Thoracic aorta endothelial cell (primary cell): ENCODE results near the gene DGKB. TPM values are rescaled to one million over a fixed set of nuclear protein-coding genes. Genes with fewer than 3 reads are reported as not detected.

Source experiments
- total RNA-seq: library from RNA; depleted of rRNA; stranded (reverse); fragments of >200 nt; gene quantifications from 2 replicates; pipeline ENCODE4 v1.2.3, GENCODE V29; 2012

Gene DGKB
- not detected in 2 replicates for total RNA-seq

DNA sequence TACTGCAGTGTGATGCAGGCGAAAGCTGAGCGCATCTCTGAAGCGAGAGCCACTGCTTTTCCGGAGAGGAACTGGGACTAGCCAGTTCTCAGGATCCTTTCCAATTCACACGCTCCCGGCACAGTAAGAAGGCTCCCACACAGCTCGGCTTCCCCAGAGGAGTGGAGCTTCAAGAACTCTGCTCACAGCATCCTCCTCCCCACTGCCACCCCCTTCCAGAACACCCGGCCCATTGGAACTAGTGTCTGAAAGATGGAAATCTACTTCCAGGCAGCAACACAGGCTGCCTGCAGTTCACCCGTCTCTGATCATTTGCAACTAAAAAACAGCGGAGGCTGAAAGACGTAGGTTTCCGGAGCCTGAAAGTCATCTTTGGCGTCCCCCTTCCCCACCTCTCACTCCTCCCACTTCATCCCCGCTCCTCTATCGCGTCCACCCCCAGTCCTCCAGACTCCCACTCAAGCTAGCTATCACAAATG lies at the start of gene DGKB:
Gene DGKB (minus strand): TSS at position 163 of the 479 bp plus-strand sequence.

